Neuronal stem cell (in vitro differentiated cells): ENCODE results near the gene HDAC4.

Source experiments
- DNase-seq: peaks from one replicate; pipeline ENCODE4 v3.0.0-alpha.2; 2013; ENCODE audit warnings: low spot score
- H2AFZ ChIP-seq: one replicate; pipeline ENCODE4 v1.6.1; 2013; ENCODE audit warnings: mild to moderate bottlenecking, low read length, inconsistent platforms
- H2AK5ac ChIP-seq: 2 replicates; pipeline ENCODE4 v1.6.1; 2013; ENCODE audit warnings: low read depth, mild to moderate bottlenecking, inconsistent platforms, low read length, moderate library complexity, mixed read lengths
- H2BK120ac ChIP-seq: 2 replicates; pipeline ENCODE4 v1.6.1; 2013; ENCODE audit warnings: low read depth, mild to moderate bottlenecking, inconsistent platforms, low read length, moderate library complexity, mixed read lengths
- H2BK12ac ChIP-seq: one replicate; pipeline ENCODE4 v1.6.1; 2013; ENCODE audit warnings: low read length, inconsistent platforms
- H2BK15ac ChIP-seq: 2 replicates; pipeline ENCODE4 v1.6.1; 2013; ENCODE audit warnings: mild to moderate bottlenecking, low read length, inconsistent platforms, mixed read lengths
- H2BK5ac ChIP-seq: one replicate; pipeline ENCODE4 v1.6.1; 2013; ENCODE audit warnings: inconsistent platforms, mild to moderate bottlenecking, low read length, moderate library complexity
- H3K14ac ChIP-seq: one replicate; pipeline ENCODE4 v1.6.1; 2013; ENCODE audit warnings: low read length, inconsistent platforms
- H3K18ac ChIP-seq: 2 replicates; pipeline ENCODE4 v1.6.1; 2013; ENCODE audit warnings: low read length, inconsistent platforms
- H3K23ac ChIP-seq: 2 replicates; pipeline ENCODE4 v1.6.1; 2013; ENCODE audit warnings: low read depth, mild to moderate bottlenecking, mixed read lengths, low read length, inconsistent platforms; ENCODE audit not compliant: poor library complexity
- H3K27ac ChIP-seq: replicated peaks from 3 replicates; pipeline ENCODE4 v1.5.1; 2013; ENCODE audit warnings: low read length, inconsistent platforms
- H3K27me3 ChIP-seq, 3 experiments: 2 replicates each; pipeline ENCODE4 v1.6.1; 2013; ENCODE audit warnings: low read length in 3 of 3, mild to moderate bottlenecking in 2 of 3, inconsistent platforms in 1 of 3, low read depth in 1 of 3, mixed read lengths in 1 of 3, moderate library complexity in 1 of 3; ENCODE audit not compliant: control insufficient read depth in 3 of 3, insufficient read depth in 3 of 3
- H3K36me3 ChIP-seq, 2 donors: replicated peaks in 1 of 2; 2 replicates each; pipeline ENCODE4 v1.6.1; 2013; ENCODE audit warnings: low read length in 2 of 2; ENCODE audit not compliant: control insufficient read depth in 2 of 2, insufficient read depth in 2 of 2
- H3K4ac ChIP-seq: 2 replicates; pipeline ENCODE4 v1.6.1; 2013; ENCODE audit warnings: inconsistent platforms, mild to moderate bottlenecking, low read length, moderate library complexity
- H3K4me1 ChIP-seq, 2 donors: 1 replicate in 1 of 2; 2 replicates in 1 of 2; pipeline ENCODE4 v1.6.1; 2013; ENCODE audit warnings: low read length in 2 of 2, low read depth in 1 of 2; ENCODE audit not compliant: control insufficient read depth in 2 of 2, insufficient read depth in 1 of 2
- H3K4me2 ChIP-seq: one replicate; pipeline ENCODE4 v1.6.1; 2013; ENCODE audit warnings: mild to moderate bottlenecking, low read length, inconsistent platforms; ENCODE audit not compliant: insufficient read depth, poor library complexity, severe bottlenecking
- H3K4me3 ChIP-seq, 2 donors: 2 replicates each; pipeline ENCODE4 v1.5.1; 2013; ENCODE audit warnings: low read length in 2 of 2, mild to moderate bottlenecking in 2 of 2, inconsistent platforms in 1 of 2, moderate library complexity in 1 of 2
- H3K79me1 ChIP-seq: one replicate; pipeline ENCODE4 v1.6.1; 2013; ENCODE audit warnings: low read depth, mild to moderate bottlenecking, inconsistent platforms, low read length, moderate library complexity
- H3K9ac ChIP-seq: one replicate; pipeline ENCODE4 v1.6.1; 2013; ENCODE audit warnings: mild to moderate bottlenecking, low read depth, low read length, inconsistent platforms; ENCODE audit not compliant: poor library complexity
- H3K9me3 ChIP-seq, 2 donors: replicated peaks in 1 of 2; 2 replicates each; pipeline versions ENCODE3 to v1.6.1; 2013; ENCODE audit warnings: low read length in 2 of 2, mild to moderate bottlenecking in 2 of 2, inconsistent platforms in 1 of 2, low read depth in 1 of 2, mixed read lengths in 1 of 2, moderate library complexity in 1 of 2; ENCODE audit not compliant: control insufficient read depth in 2 of 2, insufficient read depth in 1 of 2
- H4K8ac ChIP-seq: one replicate; pipeline ENCODE4 v1.6.1; 2013; ENCODE audit warnings: low read depth, mild to moderate bottlenecking, inconsistent platforms, low read length, moderate library complexity
- H4K91ac ChIP-seq: one replicate; pipeline ENCODE4 v1.6.1; 2013; ENCODE audit warnings: low read length, low read depth, mild to moderate bottlenecking, inconsistent platforms; ENCODE audit not compliant: poor library complexity
- WGBS, 2 donors: extraction: QIAGEN DNeasy Blood & Tissue Kit; methylation state at CpG; one replicate each; pipeline ENCODE4 v1.1.7; 2013; ENCODE audit warnings: missing lambda C conversion rate in 2 of 2, mixed read lengths in 1 of 2; ENCODE audit not compliant: insufficient read length in 2 of 2, insufficient replicate concordance in 1 of 2; ENCODE audit errors: extremely low coverage in 2 of 2; 5-methylcytosine and 5-hydroxymethylcytosine counted together

HDAC4 gene

DNA sequence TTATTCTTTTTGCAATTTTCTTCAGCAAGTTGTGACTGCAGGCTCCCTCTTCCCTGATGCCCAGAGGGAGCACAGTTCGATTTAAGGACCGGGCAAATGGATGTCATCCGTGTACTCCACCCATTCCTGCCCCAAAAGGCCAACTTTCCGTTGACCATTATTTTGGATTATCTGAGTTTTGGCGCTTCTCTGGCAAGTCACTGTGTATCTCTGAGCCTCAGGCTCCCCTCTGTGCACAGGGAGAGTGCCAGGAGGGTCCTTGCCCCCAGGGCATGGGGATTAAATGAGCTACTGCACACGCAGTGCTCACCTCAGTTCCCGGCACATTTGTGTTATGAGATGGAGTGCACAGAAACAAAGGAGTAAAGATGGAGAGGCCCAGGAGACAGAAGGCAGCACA is 41.4 kb upstream of the HDAC4 start:
- H2BK12ac ChIP-seq, result no peak overlapping the region
- H3K27ac ChIP-seq, result no peak overlapping the region
- no peaks in the 10 kb centered on the region for H3K79me1 ChIP-seq
- no peak for DNase-seq
- H3K18ac ChIP-seq, result no peak overlapping the region
- no peaks in the 10 kb centered on the region for H3K36me3 ChIP-seq
- H3K9ac ChIP-seq, result no peak overlapping the region
- peaks cover 3 to 12% of the 10 kb centered on the region in 2 donors for H3K9me3 ChIP-seq
- no CpG with 5 or more reads among the region's 7 CpGs for WGBS, 2 donors
- H2BK120ac ChIP-seq, result no peak overlapping the region
- peaks cover 14 to 16% of the 10 kb centered on the region in 2 donors for H3K4me1 ChIP-seq
- H3K23ac ChIP-seq, result no peak overlapping the region
- H3K4ac ChIP-seq, result no peak overlapping the region
- H2BK15ac ChIP-seq, result no peak overlapping the region
- H4K8ac ChIP-seq, result no peak overlapping the region
- H3K14ac ChIP-seq, result no peak overlapping the region
- no peak overlapping the region for H3K4me2 ChIP-seq
- no peak overlapping the region for H3K4me3 ChIP-seq
- H2AK5ac ChIP-seq, result no peak overlapping the region
- no peak overlapping the region for H4K91ac ChIP-seq
- peaks cover 0 to 68% (median 2%) of the 10 kb centered on the region in 3 experiments for H3K27me3 ChIP-seq
- H2BK5ac ChIP-seq, result no peak overlapping the region
- no peak overlapping the region for H2AFZ ChIP-seq

DNA sequence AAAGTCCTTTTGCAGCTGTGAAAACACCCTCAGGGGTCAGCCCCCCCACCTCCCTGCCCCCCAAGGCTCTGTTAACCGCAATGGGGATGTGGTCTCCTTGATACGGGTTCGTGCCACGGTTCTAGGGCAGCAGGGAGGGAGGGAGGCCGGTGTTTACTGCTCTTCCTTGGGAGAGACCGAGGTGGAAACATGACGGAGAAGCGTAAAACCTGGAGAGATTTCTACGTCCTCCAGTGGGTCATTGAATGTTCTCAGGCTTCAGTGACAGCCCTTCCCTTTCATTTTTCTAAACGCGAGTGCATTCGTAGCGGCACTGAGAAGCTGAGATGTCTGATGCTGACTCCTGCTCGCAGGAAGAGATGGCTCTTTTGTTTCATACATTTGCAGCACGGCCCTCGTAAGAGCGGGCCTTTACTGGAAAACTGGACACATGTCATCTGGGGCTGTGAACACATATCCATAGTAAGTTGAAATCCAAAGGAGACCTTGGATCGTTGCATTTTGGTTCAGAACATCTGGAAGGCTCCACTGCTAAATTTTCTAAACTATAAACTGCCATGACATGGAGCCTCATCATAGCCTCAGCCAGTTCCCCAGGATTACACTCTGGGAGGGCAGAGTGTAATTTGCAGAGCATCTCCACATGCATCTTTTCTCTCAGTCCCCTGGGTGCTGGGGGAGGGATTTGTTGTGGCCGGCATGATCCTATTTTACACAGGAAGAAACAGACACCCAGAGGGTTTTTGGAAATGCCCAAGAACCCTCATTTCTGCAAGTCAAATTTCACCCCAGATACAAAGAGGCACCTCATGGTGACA is 40.6 kb upstream of the HDAC4 start:
- WGBS, 2 donors, result no CpG with 5 or more reads among the region's 19 CpGs
- Histone ChIP-seq H2AFZ (peak overlapping the region; percentile 62), H2BK15ac (no peak overlapping the region), H2BK5ac (no peak overlapping the region), H3K36me3 (no peaks in the 10 kb centered on the region), H3K9ac (no peak overlapping the region), H3K4ac (no peak overlapping the region), H3K27me3 (peaks cover 0 to 68% (median 2%) of the 10 kb centered on the region in 3 experiments), H3K14ac (no peak overlapping the region), H3K4me3 (no peak overlapping the region), H3K4me2 (no peak overlapping the region), H2BK120ac (no peak overlapping the region), H4K8ac (no peak overlapping the region), H3K18ac (peak overlapping the region; percentile 5), H3K23ac (no peak overlapping the region), H3K79me1 (no peaks in the 10 kb centered on the region), H3K9me3 (peaks cover 3 to 12% of the 10 kb centered on the region in 2 donors), H2AK5ac (no peak overlapping the region), H3K27ac (no peak overlapping the region), H2BK12ac (no peak overlapping the region), H4K91ac (no peak overlapping the region), H3K4me1 (peaks cover 14 to 16% of the 10 kb centered on the region in 2 donors)
- no peak for DNase-seq

DNA sequence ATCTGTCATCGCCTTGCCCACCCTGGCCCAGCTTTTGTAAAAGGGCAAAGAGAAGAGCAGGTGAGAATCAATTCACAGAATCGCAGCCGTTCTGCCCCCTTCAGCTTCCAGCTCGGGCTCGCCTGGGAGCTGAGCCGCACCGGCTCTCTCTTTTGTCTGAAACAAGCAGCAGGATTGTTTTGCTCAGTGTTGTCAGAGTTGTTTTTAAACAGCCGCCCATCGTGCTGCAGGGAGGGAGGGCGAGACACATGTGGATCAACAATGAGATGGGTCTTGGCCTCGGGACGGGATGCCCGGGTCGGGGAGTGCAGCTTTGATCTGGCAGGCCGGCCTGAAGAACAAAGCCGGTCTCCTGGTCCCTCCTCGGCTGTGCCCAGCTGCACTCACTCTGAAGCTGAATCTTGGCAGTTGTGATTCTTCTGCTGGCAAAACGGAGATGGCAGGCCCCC is 39.7 kb upstream of the HDAC4 start:
- Histone ChIP-seq H3K18ac (peak overlapping the region; percentile 87), H4K8ac (no peak overlapping the region), H2BK5ac (peak overlapping the region; percentile 20), H3K27ac (peak overlapping the region; percentile 12), H3K36me3 (no peaks in the 10 kb centered on the region), H3K14ac (no peak overlapping the region), H2AFZ (peak overlapping the region; percentile 62), H3K9me3 (peaks cover 0 to 12% of the 10 kb centered on the region in 2 donors), H3K23ac (no peak overlapping the region), H3K4me2 (peak overlapping the region; percentile 60), H2BK120ac (no peak overlapping the region), H3K4me3 (peak overlapping the region in 1 of 2 donors; percentile 49), H3K27me3 (peaks cover 0 to 68% (median 2%) of the 10 kb centered on the region in 3 experiments), H2BK12ac (no peak overlapping the region), H3K9ac (no peak overlapping the region), H2AK5ac (no peak overlapping the region), H4K91ac (no peak overlapping the region), H3K79me1 (no peaks in the 10 kb centered on the region), H2BK15ac (peak overlapping the region; percentile 16), H3K4me1 (peaks cover 14 to 16% of the 10 kb centered on the region in 2 donors), H3K4ac (no peak overlapping the region)
- WGBS, 2 donors, result no CpG with 5 or more reads among the region's 18 CpGs
- peak; percentile 69 for DNase-seq

DNA sequence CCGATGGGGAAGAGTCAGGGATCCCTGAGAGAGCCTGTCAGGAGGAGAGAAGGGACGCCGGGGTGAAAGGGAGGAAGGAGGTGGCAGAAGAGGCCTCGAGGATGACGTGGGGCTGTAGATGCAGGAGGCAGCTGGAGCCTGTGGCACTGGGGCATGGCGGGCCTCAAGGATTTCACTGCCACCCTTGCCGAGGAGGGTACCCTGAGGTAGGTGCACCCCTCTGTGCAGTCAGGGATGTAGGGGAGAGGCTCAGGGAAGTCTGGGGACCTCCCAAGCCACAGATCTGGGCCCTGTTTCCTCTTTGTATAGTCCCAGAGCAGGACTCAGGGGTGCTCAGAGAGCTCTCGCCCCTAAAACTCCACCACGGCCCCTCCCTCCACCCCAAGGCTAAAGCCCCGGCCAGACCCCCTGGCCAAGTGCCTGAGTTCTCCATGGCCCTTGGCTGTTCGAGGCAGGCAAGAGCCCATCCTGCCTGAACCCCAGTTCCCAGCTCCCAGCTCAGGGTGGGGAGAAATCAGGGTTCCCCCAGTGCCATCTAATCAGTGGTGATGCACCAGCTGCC is 39.0 kb upstream of the HDAC4 start:
- Histone ChIP-seq H2AFZ (no peak overlapping the region), H3K27ac (peak overlapping the region; percentile 12), H3K79me1 (no peaks in the 10 kb centered on the region), H4K8ac (no peak overlapping the region), H3K4me2 (peak overlapping the region; percentile 60), H2BK120ac (no peak overlapping the region), H2BK12ac (no peak overlapping the region), H3K18ac (peak overlapping the region; percentile 49), H2BK15ac (peak overlapping the region; percentile 13), H2BK5ac (no peak overlapping the region), H3K36me3 (no peaks in the 10 kb centered on the region), H4K91ac (no peak overlapping the region), H3K9ac (no peak overlapping the region), H3K23ac (no peak overlapping the region), H3K9me3 (peaks cover 0 to 12% of the 10 kb centered on the region in 2 donors), H3K14ac (no peak overlapping the region), H3K4ac (no peak overlapping the region), H3K4me3 (no peak overlapping the region), H3K27me3 (peaks cover 0 to 63% (median 2%) of the 10 kb centered on the region in 3 experiments), H3K4me1 (peaks cover 14 to 16% of the 10 kb centered on the region in 2 donors), H2AK5ac (peak overlapping the region; percentile 34)
- WGBS, 2 donors, result no CpG with 5 or more reads among the region's 11 CpGs
- no peak for DNase-seq
